ENCODE measurements around the gene MRPS23.

- TF ChIP-seq CTCF (IDR thresholded peaks at IDR 0.05; ENCODE audit: poor library complexity, severe bottlenecking) = no peak
- TF ChIP-seq EP300 (conservative IDR thresholded peaks at IDR 0.05; ENCODE audit: poor library complexity, severe bottlenecking) = no peak
- no peak for TF ChIP-seq POLR2AphosphoS5 (IDR thresholded peaks at IDR 0.05)
- no peak for TF ChIP-seq MXI1 (conservative IDR thresholded peaks at IDR 0.05; ENCODE audit: poor library complexity, severe bottlenecking)
- TF ChIP-seq RAD21 (conservative IDR thresholded peaks at IDR 0.05) = no peak
Observed at GRCh38 chr17:57830880-57831279, 19.0 kb downstream of the MRPS23 start.
